ENCODE measurements around the gene ZNF385A.

Gene ZNF385A

GRCh38 chr12:54386403-54387113 is 2.0 kb upstream of the ZNF385A start:
- intact Hi-C loops (cut with DNase I; ENCODE audit: low total_unique reads) = no loop called here

DNA sequence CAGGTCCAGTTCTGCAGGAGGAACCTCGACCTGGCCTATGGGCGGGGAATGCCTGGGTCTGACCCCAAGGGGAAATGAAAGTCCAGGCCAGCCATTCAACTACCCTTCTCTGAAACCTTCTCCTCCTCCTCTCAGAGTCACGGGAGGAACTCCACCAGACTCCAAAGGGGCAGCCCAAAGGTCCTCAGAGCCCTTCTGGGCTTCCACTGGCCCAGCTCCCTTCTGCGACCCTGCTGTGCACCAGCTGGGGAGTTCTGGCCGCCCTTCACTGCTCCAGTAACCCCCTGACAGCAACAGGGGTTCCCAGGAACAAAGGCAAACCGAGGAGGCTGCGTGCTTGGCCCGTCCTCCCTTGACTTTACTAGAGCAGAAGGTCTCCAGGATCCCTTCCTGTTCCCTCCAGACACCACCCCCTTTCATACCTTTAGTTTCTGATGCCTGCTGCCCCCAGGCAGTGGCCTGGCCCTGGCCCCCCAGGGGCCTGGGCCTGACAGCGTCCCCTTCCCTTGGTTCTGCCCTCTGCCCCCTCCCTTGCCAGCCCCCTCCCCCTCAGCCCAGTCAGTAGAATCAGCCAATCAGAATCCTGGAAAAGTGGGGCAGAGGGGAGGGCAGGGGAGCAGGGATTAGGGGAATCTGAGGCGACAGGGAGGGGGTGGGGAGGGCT is 850 bp upstream of the ZNF385A start:
- Histone ChIP-seq H3K27me3 (no peaks in the 10 kb centered on the region), H3K27ac (peak overlapping the region in 1 of 2 donors; percentile 24), H3K9me3 (no peaks in the 10 kb centered on the region), H3K36me3 (peaks cover 0 to 8% (median 0%) of the 10 kb centered on the region in 3 donors), H3K4me1 (peaks cover 0 to 17% (median 0%) of the 10 kb centered on the region in 4 donors), H3K4me3 (no peak overlapping the region)
- no peak for TF ChIP-seq CTCF (IDR thresholded peaks at IDR 0.05)
- intact Hi-C loops (cut with DNase I; ENCODE audit: low total_unique reads) = no loop called here
- DNase-seq = no peak

More at GRCh38 chr12:54386403-54387113, 2.0 kb upstream of the ZNF385A start:
- Histone ChIP-seq H3K9me3 (no peaks in the 10 kb centered on the region), H3K27me3 (no peaks in the 10 kb centered on the region), H3K36me3 (peaks cover 0 to 8% (median 0%) of the 10 kb centered on the region in 3 donors), H3K4me1 (peaks cover 0 to 27% (median 3%) of the 10 kb centered on the region in 4 donors), H3K27ac (no peak overlapping the region), H3K4me3 (no peak overlapping the region)
- no peak for DNase-seq
- TF ChIP-seq CTCF (IDR thresholded peaks at IDR 0.05) = no peak

DNA sequence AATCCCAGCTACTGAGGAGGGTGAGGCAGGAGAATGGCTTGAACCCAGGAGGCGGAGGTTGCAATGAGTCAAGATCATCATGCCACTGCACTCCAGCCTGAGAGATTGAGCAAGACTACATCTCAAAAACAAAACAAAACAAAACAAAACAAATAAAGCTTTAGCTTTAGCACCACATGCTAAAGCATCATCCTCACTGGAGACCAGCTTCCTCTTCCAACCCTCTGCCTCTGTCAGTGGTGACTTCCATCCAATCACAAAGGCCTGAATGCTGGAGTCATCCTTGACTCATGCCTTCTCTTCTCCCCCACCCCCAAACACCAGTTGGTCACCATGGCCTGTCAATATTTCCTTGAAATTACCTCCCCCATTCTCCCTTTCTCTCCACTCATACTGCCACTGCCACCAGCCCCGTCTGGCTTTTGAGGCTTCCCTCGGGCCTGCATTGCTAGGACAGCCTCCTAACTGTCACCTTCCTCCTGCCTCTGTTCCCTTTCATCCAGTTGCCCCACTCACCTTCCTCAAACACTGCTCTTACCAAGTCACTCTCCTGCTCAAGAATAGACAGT is 1.4 kb downstream of the ZNF385A start:
- intact Hi-C loops (cut with DNase I; ENCODE audit: low total_unique reads) = no loop called here
- H3K27ac ChIP-seq = no peak overlapping the region
- H3K36me3 ChIP-seq = peaks cover 0 to 8% (median 0%) of the 10 kb centered on the region in 3 donors
- DNase-seq = no peak
- no peak overlapping the region for H3K4me3 ChIP-seq
- H3K27me3 ChIP-seq = no peaks in the 10 kb centered on the region
- H3K9me3 ChIP-seq = no peaks in the 10 kb centered on the region
- H3K4me1 ChIP-seq = peaks cover 0 to 26% (median 7%) of the 10 kb centered on the region in 4 donors
- no peak for TF ChIP-seq CTCF (IDR thresholded peaks at IDR 0.05)

GRCh38 chr12:54381136-54381535 is 3.4 kb downstream of the ZNF385A start:
- Histone ChIP-seq H3K4me3 (no peak overlapping the region), H3K27ac (no peak overlapping the region), H3K9me3 (no peaks in the 10 kb centered on the region), H3K27me3 (no peaks in the 10 kb centered on the region), H3K4me1 (peaks cover 0 to 18% (median 7%) of the 10 kb centered on the region in 4 donors), H3K36me3 (peaks cover 0 to 8% (median 0%) of the 10 kb centered on the region in 3 donors)
- no peak for TF ChIP-seq CTCF (IDR thresholded peaks at IDR 0.05)
- intact Hi-C loops (cut with DNase I; ENCODE audit: low total_unique reads) = no loop called here
- DNase-seq = no peak

- peaks cover 0 to 21% (median 10%) of the 10 kb centered on the region in 4 donors for H3K4me1 ChIP-seq
- intact Hi-C loops (cut with DNase I; ENCODE audit: low total_unique reads) = no loop called here
- H3K9me3 ChIP-seq = no peaks in the 10 kb centered on the region
- DNase-seq = peak; percentile 93
- H3K27ac ChIP-seq = peak overlapping the region; percentile 54 to 73
- TF ChIP-seq CTCF (IDR thresholded peaks at IDR 0.05) = peak; percentile 100
- no peaks in the 10 kb centered on the region for H3K27me3 ChIP-seq
- peaks cover 0 to 13% (median 0%) of the 10 kb centered on the region in 3 donors for H3K36me3 ChIP-seq
- peak overlapping the region; percentile 45 to 53 for H3K4me3 ChIP-seq
These were observed 4.9 kb downstream of the ZNF385A start for GRCh38 chr12:54379398-54380201.
